HEK293 (cell line): ENCODE data around the gene ARHGEF7.

Experiments
- YY1 ChIP-seq: fragments of 450-650 bp; formaldehyde crosslinking; IDR thresholded peaks from 2 replicates; pipeline ENCODE4 v1.5.1; 2018; ENCODE audit warnings: missing biosample characterization, missing genetic modification characterization
- TF ChIP-seq, protein P1 (sequence below): fragments of 450-650 bp; formaldehyde crosslinking; IDR thresholded peaks from 2 replicates; pipeline ENCODE4 v1.5.1; 2016; ENCODE audit warnings: missing biosample characterization, missing genetic modification characterization

GRCh38 chr13:111270126-111270525 is 155.0 kb downstream of the ARHGEF7 start:
- TF ChIP-seq YY1 (tag by site-specific recombination), result no peak
- TF ChIP-seq, protein P1, sequence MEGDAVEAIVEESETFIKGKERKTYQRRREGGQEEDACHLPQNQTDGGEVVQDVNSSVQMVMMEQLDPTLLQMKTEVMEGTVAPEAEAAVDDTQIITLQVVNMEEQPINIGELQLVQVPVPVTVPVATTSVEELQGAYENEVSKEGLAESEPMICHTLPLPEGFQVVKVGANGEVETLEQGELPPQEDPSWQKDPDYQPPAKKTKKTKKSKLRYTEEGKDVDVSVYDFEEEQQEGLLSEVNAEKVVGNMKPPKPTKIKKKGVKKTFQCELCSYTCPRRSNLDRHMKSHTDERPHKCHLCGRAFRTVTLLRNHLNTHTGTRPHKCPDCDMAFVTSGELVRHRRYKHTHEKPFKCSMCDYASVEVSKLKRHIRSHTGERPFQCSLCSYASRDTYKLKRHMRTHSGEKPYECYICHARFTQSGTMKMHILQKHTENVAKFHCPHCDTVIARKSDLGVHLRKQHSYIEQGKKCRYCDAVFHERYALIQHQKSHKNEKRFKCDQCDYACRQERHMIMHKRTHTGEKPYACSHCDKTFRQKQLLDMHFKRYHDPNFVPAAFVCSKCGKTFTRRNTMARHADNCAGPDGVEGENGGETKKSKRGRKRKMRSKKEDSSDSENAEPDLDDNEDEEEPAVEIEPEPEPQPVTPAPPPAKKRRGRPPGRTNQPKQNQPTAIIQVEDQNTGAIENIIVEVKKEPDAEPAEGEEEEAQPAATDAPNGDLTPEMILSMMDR, result no peak
